IMR-90 (cell line): Measurements from ENCODE around the gene PCSK2. TPM values are rescaled to one million over a fixed set of nuclear protein-coding genes. Genes with fewer than 3 reads are reported as not detected.

Experiments used
- ATAC-seq: fragments of 200-7000 bp; cut with Tn5 transposase; 2 replicates; pipeline ENCODE4 v1.9.1; 2020; ENCODE audit warnings: low read depth, mild to moderate bottlenecking, moderate library complexity
- BruUV-seq: library from RNA; stranded (reverse); fragments of 400-500 nt; replicated peaks from 2 replicates; lab custom pipeline; 2021; lab: Mats Ljungman, UMichigan
- CTCF ChIA-PET: fragments of 300-600 bp; formaldehyde crosslinking; extraction: SDS; loops from one replicate; lab custom pipeline; 2021; ENCODE audit warnings: antibody characterized with exemption; lab: Yijun Ruan, JAX
- POLR2A ChIA-PET: fragments of 300-600 bp; sonication (Branson Sonifier 250); formaldehyde crosslinking; loops from one replicate; lab custom pipeline; 2022; ENCODE audit warnings: antibody characterized with exemption; ENCODE audit not compliant: unreplicated experiment; lab: Charles Lee
- DNase-seq: peaks from one replicate; pipeline ENCODE4 v3.0.0; 2013
- H2AFZ ChIP-seq: replicated peaks from 2 replicates; pipeline ENCODE3; 2013; ENCODE audit warnings: low read length, mild to moderate bottlenecking; ENCODE audit not compliant: poor library complexity
- H2AK5ac ChIP-seq: 2 replicates; pipeline ENCODE4 v1.6.1; 2013; ENCODE audit warnings: low read depth, low read length, inconsistent platforms
- H2AK9ac ChIP-seq: replicated peaks from 2 replicates; pipeline ENCODE3; 2013; ENCODE audit warnings: mild to moderate bottlenecking, low read depth, low read length, moderate library complexity; ENCODE audit not compliant: poor library complexity
- H2BK120ac ChIP-seq: 2 replicates; pipeline ENCODE4 v1.6.1; 2013; ENCODE audit warnings: low read depth, low read length, inconsistent platforms
- H2BK15ac ChIP-seq: 3 replicates; pipeline ENCODE4 v1.6.1; 2013; ENCODE audit warnings: low read depth, low read length, inconsistent platforms
- H2BK20ac ChIP-seq: 2 replicates; pipeline ENCODE4 v1.6.1; 2013; ENCODE audit warnings: low read depth, mild to moderate bottlenecking, inconsistent platforms, low read length, moderate library complexity
- H2BK5ac ChIP-seq: 2 replicates; pipeline ENCODE4 v1.6.1; 2013; ENCODE audit warnings: mild to moderate bottlenecking, low read depth, low read length, inconsistent platforms; ENCODE audit not compliant: poor library complexity, severe bottlenecking
- H3K14ac ChIP-seq: replicated peaks from 2 replicates; pipeline ENCODE4 v1.6.1; 2013; ENCODE audit warnings: low read depth, low read length, inconsistent platforms
- H3K18ac ChIP-seq: 2 replicates; pipeline ENCODE4 v1.6.1; 2013; ENCODE audit warnings: low read depth, low read length, control low read depth
- H3K23ac ChIP-seq: 2 replicates; pipeline ENCODE4 v1.6.1; 2013; ENCODE audit warnings: low read depth, low read length, inconsistent platforms
- H3K27ac ChIP-seq: 2 replicates; pipeline ENCODE4 v1.5.1; 2013; ENCODE audit warnings: mild to moderate bottlenecking, control low read depth, low read length; ENCODE audit not compliant: insufficient read depth
- H3K27me3 ChIP-seq: 2 replicates; pipeline ENCODE4 v1.6.1; 2013; ENCODE audit warnings: low read length; ENCODE audit not compliant: control insufficient read depth, insufficient read depth
- H3K36me3 ChIP-seq: 2 replicates; pipeline ENCODE4 v1.6.1; 2013; ENCODE audit warnings: low read length, mixed read lengths; ENCODE audit not compliant: control insufficient read depth, insufficient read depth
- H3K4ac ChIP-seq: 2 replicates; pipeline ENCODE4 v1.6.1; 2013; ENCODE audit warnings: low read depth, low read length, inconsistent platforms
- H3K4me1 ChIP-seq: 2 replicates; pipeline ENCODE4 v1.6.1; 2013; ENCODE audit warnings: low read length, mixed read lengths; ENCODE audit not compliant: control insufficient read depth, insufficient read depth
- H3K4me2 ChIP-seq: 2 replicates; pipeline ENCODE4 v1.6.1; 2013; ENCODE audit warnings: low read depth, mild to moderate bottlenecking, control low read depth, low read length, moderate library complexity
- H3K4me3 ChIP-seq: 2 replicates; pipeline ENCODE4 v1.5.1; 2013; ENCODE audit warnings: low read depth, mild to moderate bottlenecking, control low read depth, low read length, moderate library complexity; ENCODE audit not compliant: insufficient read depth
- H3K56ac ChIP-seq: 2 replicates; pipeline ENCODE4 v1.6.1; 2013; ENCODE audit warnings: low read length, inconsistent platforms; ENCODE audit not compliant: insufficient read depth; ENCODE audit errors: extremely low read depth
- H3K79me1 ChIP-seq, 2 experiments: 2 replicates each; pipeline ENCODE4 v1.6.1; 2013; ENCODE audit warnings: low read length in 2 of 2, inconsistent platforms in 1 of 2, low read depth in 1 of 2
- H3K9ac ChIP-seq: 2 replicates; pipeline ENCODE4 v1.6.1; 2013; ENCODE audit warnings: low read depth, low read length, control low read depth
- H3K9me1 ChIP-seq: 2 replicates; pipeline ENCODE4 v1.6.1; 2013; ENCODE audit warnings: low read length, inconsistent platforms; ENCODE audit not compliant: insufficient read depth
- H3K9me3 ChIP-seq: 2 replicates; pipeline ENCODE4 v1.6.1; 2013; ENCODE audit warnings: low read length; ENCODE audit not compliant: control insufficient read depth, insufficient read depth
- H4K20me1 ChIP-seq: 2 replicates; pipeline ENCODE4 v1.6.1; 2013; ENCODE audit warnings: low read length, inconsistent platforms; ENCODE audit not compliant: insufficient read depth
- H4K5ac ChIP-seq: 2 replicates; pipeline ENCODE4 v1.6.1; 2013; ENCODE audit warnings: mild to moderate bottlenecking, low read depth, low read length, control low read depth
- H4K8ac ChIP-seq, 2 experiments: 2 replicates each; pipeline ENCODE4 v1.6.1; 2013; ENCODE audit warnings: low read depth in 2 of 2, low read length in 2 of 2, control low read depth in 1 of 2, inconsistent platforms in 1 of 2
- H4K91ac ChIP-seq: 2 replicates; pipeline ENCODE4 v1.6.1; 2013; ENCODE audit warnings: low read depth, low read length, inconsistent platforms; ENCODE audit not compliant: insufficient read depth
- BHLHE40 ChIP-seq: fragments of 150-350 bp; IDR thresholded peaks from 2 replicates; pipeline ENCODE4 v1.6.1; 2016; ENCODE audit warnings: mild to moderate bottlenecking, low read depth, low read length
- CEBPB ChIP-seq: IDR thresholded peaks from 2 replicates; pipeline ENCODE4 v1.6.1; 2012; ENCODE audit warnings: low read depth, low read length, improper control_type of control experiment
- CHD1 ChIP-seq: IDR thresholded peaks from 2 replicates; pipeline ENCODE4 v1.6.1; 2012; ENCODE audit warnings: low read depth, low read length, improper control_type of control experiment
- MAZ ChIP-seq: IDR thresholded peaks from 2 replicates; pipeline ENCODE4 v1.6.1; 2012; ENCODE audit warnings: low read depth, mild to moderate bottlenecking, low read length, improper control_type of control experiment, moderate library complexity, borderline replicate concordance
- MXI1 ChIP-seq: IDR thresholded peaks from 2 replicates; pipeline ENCODE4 v1.6.1; 2012; ENCODE audit warnings: low read depth, mild to moderate bottlenecking, low read length, moderate library complexity, borderline replicate concordance
- NFE2L2 ChIP-seq: fragments of 150-350 bp; IDR thresholded peaks from 2 replicates; pipeline ENCODE4 v1.6.1; 2016; ENCODE audit warnings: low read depth, mild to moderate bottlenecking, low read length
- RCOR1 ChIP-seq: IDR thresholded peaks from 2 replicates; pipeline ENCODE4 v1.6.1; 2012; ENCODE audit warnings: mild to moderate bottlenecking, low read length, improper control_type of control experiment; ENCODE audit not compliant: insufficient replicate concordance
- WGBS, 2 experiments: methylation state at CpG; one replicate each; pipeline versions ENCODE4 v1.1.5 to v1.1.7; 2013; ENCODE audit warnings: missing lambda C conversion rate in 2 of 2; ENCODE audit not compliant: insufficient read length in 1 of 2; ENCODE audit errors: extremely low coverage in 2 of 2; 5-methylcytosine and 5-hydroxymethylcytosine counted together
- dilution Hi-C: fragments of 300-500 bp; cut with HindIII; formaldehyde crosslinking; loops from one replicate; pipeline ENCODE4 v1.14.3; 2018; ENCODE audit warnings: low sequenced_read_pairs; ENCODE audit not compliant: unreplicated experiment
- in situ Hi-C: fragments of 300-500 bp; cut with MboI; formaldehyde crosslinking; loops from 3 replicates; pipeline ENCODE4 v1.14.3; 2019; ENCODE audit warnings: low sequenced_read_pairs, inconsistent platforms, mixed read lengths
- intact Hi-C: fragments of 100-400 bp; cut with micrococcal nuclease; formaldehyde crosslinking; loops from 2 replicates; pipeline ENCODE4 v1.10.0; 2022
- polyA plus RNA-seq, 3 experiments: library from polyadenylated mRNA; depleted of rRNA; stranded (reverse); fragments of >200 nt; gene quantifications; 2 replicates each; pipeline ENCODE4 v1.2.3, GENCODE V29; 2012; ENCODE audit warnings: low replicate concordance in 1 of 3
- total RNA-seq: library from RNA; depleted of rRNA; stranded (reverse); fragments of >200 nt; gene quantifications from 2 replicates; pipeline ENCODE4 v1.2.3, GENCODE V29; 2012

The PCSK2 gene
- total and polyA plus RNA-seq, 2 of the 4 experiments (the other 2 are of a cell fraction) = not detected

GRCh38 chr20:17493173-17493572 lies 266.3 kb downstream of the PCSK2 start:
- dilution Hi-C loops = no loop called here
- ATAC-seq (no peak), DNase-seq (no peak)
- Histone ChIP-seq H3K4me1 (peaks cover 2% of the 10 kb centered on the region; the same call in 1 of the 2 replicates), H3K4me3 (no peak overlapping the region), H4K20me1 (no peaks in the 10 kb centered on the region), H3K9me1 (0 out of 2 replicates have a peak, but pooled peaks cover 2% of the 10 kb centered on the region), H2AK9ac (no peak overlapping the region), H2AFZ (no peak overlapping the region), H3K9me3 (no peaks in the 10 kb centered on the region), H3K56ac (no peak overlapping the region), H3K14ac (no peak overlapping the region), H2BK5ac (no peak overlapping the region), H2BK20ac (no peak overlapping the region), H4K5ac (no peak overlapping the region), H3K27me3 (peaks cover 42% of the 10 kb centered on the region), H2BK120ac (no peak overlapping the region), H3K4ac (no peak overlapping the region), H3K27ac (no peak overlapping the region), H2AK5ac (no peak overlapping the region), H3K36me3 (no peaks in the 10 kb centered on the region), H3K23ac (no peak overlapping the region), H3K4me2 (no peak overlapping the region), H4K8ac (no peak overlapping the region), H3K79me1 (no peaks in the 10 kb centered on the region), H2BK15ac (no peak overlapping the region), H3K18ac (no peak overlapping the region), H4K91ac (no peak overlapping the region), H3K9ac (no peak overlapping the region)
- intact Hi-C loops = no loop called here
- ChIA-PET POLR2A (no interaction called here), CTCF (no interaction called here)
- WGBS, 2 experiments = no CpG with 5 or more reads among the region's 2 CpGs
- no peak for TF ChIP-seq NFE2L2
- TF ChIP-seq MXI1 = no peak
- no peak for TF ChIP-seq RCOR1
- TF ChIP-seq CHD1 = no peak
- TF ChIP-seq CEBPB = no peak
- no peak for TF ChIP-seq MAZ
- TF ChIP-seq BHLHE40 = no peak
- in situ Hi-C loops = no loop called here
- BruUV-seq = no TSS peak
